ENCODE measurements around the gene WNT10A.
"Not testable (repeated sequence)": the region's sequence is repeated elsewhere in the genome, so short reads cannot be mapped to it uniquely, and the experiment has no call there.

The WNT10A gene

DNA sequence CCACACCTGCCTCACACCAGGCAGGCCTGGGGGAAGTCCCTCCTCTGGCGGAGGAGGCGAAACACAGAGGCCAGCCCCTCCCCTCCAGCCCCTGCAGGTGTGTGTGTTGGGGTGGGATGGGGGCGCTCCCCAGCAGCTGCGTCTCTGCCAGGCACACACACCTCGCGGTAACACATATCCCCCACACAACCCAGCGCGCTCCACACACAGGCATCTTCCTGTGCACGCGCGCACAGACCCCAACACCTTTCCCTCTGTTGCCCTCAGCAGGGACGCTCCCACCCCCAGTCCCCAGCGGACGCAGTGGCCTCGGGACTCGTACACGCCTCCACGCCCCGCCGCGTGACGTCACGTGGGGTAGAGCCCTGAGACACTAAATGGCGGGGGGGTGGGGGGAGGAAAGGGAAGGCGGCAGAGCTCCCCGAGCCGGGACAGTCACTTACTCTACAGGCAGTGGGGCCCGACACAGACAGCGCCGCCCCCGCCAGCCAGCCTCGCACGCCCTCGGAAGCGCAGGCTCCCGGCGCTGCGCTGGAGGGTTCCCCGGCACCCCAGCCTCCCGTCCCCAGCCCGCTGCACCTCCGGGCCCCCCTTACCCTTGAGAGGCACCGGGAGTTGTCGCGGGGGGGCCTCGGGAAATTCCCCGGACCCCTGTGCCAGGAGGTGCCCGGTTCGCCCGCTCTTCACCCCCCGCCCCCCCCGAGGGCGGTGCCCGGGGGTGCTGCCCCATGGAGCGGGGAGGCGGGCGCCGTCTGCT lies at the start of gene WNT10A:
Gene WNT10A, plus strand, starts transcription at position 751 of the 757 bp plus-strand sequence. CDS start 144 bp downstream, outside the sequence.
- DNase-seq = no peak

- DNase-seq = no peak
Observed at GRCh38 chr2:218831378-218831990, 49.2 kb upstream of the WNT10A start, which contains the start of gene PRKAG3. Gene PRKAG3, minus strand, starts transcription at chr2:218831803.

DNA sequence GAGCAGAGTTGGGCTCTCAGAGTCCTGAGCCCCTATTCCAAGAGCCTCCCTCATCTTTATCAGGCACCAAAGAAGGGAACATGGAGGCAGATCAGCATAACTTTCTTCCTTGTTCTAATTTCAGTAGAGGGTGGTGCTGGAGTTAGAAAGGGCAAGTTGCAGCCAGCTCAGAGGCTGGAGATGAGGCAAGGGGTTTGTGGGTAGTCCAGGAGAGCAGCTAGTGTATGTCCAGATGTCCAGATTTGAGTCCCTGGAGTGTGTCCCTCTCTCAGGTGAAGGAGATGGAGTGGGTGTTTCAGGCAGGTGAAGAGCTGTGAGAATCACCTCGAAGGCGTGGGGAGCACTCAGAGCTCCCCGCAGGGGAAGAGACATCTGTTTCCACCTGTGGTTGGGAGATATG lies 48.6 kb upstream of the WNT10A start:
- no peak for DNase-seq

DNA sequence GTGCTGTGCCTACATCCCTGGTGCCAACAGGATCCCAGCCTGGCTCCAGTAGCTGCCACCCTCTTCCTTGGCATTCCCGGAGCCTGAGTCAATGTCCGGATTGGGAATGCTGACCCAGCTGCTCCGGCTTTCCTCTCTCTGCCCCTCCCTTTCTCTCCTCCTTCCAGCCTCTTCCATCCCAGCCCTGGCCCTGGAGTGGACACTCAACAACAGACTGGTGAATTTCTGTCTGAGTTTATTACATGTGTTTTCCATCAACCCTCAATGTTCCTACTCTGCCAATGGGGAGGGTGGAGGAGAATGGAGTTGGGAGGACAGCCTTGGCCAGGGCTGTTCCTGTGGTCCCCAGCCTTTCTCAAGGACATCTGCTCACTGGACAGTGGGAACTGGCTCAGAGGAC lies 48.1 kb upstream of the WNT10A start:
- no peak for DNase-seq

- no peak for DNase-seq
Observed at GRCh38 chr2:218833023-218833609, 47.5 kb upstream of the WNT10A start.

DNA sequence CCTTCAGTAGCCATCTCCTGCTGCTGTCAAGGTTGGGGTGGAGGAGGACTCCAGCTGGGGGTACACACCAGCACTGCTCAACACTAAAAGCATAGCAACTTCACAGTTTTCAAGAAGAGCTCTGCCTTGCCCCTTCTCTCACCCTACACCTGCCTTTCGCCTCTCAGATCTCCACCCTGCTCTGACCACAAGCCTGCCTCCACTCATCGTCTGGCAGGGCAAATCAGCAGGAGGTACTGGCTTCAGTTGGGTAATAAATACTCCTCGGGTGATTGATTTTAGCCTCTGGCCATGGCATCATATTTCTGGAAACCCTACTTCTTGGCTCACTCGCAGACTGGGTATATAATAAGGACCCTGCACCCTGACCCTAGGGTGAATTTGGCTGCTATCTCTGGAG lies 46.0 kb upstream of the WNT10A start:
- DNase-seq = no peak

DNA sequence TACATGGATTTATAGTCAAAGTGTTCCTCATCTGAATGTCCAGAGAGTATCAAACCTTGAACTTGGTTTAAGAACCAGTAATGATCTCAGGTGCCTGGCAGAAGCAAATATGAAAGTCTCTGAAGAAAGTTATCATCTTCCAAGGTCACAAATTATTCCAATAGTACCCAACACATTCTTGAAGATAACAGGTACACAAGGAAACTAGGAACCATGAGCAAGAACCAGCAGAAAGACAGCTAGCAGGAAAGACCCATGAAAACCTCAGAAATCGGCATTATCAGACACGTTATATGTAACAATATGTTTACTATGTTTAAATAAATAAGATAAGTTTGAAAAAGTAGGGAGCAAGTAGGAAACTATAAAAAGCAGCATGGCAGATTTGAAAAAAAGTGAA lies 43.2 kb upstream of the WNT10A start:
- DNase-seq = no peak

GRCh38 chr2:218839430-218839829 lies 41.2 kb upstream of the WNT10A start:
- peak; percentile 51 for DNase-seq

DNA sequence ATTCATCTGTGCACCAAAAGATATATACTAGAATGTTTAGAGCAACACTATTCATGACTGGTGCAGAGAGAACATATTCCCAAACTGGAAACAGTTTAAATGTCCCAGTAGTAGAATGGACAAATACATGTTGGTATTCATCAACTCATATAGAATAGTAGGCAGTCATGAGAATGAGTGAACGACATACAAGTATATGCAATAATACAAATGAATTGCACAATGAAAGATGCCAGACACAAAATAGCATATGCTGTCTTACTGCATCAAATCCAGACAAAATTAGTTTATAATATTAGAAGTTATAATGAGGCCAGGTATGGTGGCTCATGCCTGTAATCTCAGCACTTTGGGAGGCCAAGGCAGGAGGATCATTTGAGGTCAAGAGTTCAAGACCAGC lies 40.8 kb upstream of the WNT10A start:
- DNase-seq = no peak

DNA sequence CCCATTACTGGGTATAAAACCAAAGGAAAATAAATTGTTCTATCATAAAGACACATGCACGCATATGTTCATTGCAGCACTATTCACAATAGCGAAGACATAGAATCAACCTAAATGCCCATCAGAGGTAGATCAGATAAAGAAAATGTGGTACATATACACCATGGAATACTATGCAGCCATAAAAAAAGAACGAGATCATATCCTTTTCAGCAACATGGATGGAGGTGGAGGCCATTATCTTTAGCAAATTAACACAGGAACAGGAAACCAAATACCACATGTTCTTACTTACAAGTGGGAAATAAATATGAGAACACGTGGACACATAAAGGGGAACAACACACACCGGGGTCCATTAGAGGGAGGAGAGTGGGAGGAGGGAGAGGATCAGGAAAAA lies 36.3 kb upstream of the WNT10A start:
- not testable (repeated sequence) for DNase-seq

GRCh38 chr2:218846963-218847362 lies 33.7 kb upstream of the WNT10A start:
- not testable (repeated sequence) for DNase-seq

GRCh38 chr2:218849721-218850120 lies 30.9 kb upstream of the WNT10A start:
- no peak for DNase-seq

DNA sequence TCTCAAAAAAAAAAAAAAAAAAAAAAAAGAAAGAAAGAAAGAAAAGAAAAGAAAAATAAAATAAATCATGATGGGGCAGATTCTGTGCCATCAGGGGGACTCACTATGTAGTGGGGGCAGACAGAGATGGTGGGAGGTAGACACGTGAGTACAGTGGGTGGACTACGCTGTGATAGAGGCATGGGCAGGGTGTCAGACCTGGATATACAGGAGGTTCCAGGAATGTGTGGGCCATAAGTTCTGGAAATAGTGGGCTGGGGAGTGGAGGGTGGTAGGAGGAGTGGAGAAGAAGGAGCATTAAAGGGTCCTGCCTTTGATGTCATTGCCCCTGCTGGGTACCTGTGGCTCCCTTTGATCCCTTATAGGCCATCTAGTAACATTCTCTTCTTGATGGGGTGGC lies 29.9 kb upstream of the WNT10A start:
- no peak for DNase-seq

DNA sequence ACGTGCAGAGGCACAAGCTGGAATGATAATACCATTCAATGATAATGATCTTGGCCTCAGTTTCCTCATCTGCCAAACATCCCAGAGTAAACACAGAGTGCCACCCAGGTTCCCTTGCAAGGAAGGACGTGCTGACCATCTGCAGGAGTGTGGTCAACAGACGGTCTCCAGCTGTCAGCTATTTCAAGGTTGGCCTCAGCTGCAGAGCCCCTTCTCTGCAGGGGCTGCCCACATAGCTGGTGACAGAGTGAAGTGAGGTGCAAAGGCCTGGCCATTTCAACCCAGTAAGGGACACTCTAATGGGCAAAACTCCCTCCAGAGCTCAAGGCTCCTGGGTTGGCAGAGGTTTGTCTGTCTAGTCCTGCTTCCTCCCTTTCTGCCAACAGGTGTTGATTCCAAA lies 29.4 kb upstream of the WNT10A start:
- DNase-seq = no peak

GRCh38 chr2:218852911-218853667 lies 27.6 kb upstream of the WNT10A start:
- DNase-seq = peak; percentile 47

- DNase-seq = peak; percentile 62
Observed at GRCh38 chr2:218853766-218854165, 26.9 kb upstream of the WNT10A start.

- no peak for DNase-seq
Observed at GRCh38 chr2:218854860-218855259, 25.8 kb upstream of the WNT10A start.

- DNase-seq = no peak
Observed at GRCh38 chr2:218855305-218856166, 25.1 kb upstream of the WNT10A start.

GRCh38 chr2:218856167-218856895 lies 24.3 kb upstream of the WNT10A start:
- no peak for DNase-seq

DNA sequence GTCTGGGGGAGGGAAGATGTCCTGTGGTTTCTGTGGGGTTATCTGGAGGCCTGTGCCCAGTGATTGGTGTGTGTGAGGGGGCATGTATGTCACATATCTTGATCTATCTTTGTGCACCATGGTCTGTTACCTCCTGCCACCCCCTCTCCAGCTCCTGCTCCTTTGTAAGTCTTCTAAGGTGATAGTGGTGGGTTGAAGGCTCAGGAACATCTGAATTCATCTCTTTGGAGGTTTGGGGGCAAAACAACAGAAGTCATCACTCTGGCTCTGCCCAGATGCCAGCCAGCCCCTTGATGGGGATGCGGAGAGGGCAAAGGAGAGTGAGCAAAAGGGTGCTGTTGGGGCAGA lies 23.8 kb upstream of the WNT10A start:
- DNase-seq = no peak

DNA sequence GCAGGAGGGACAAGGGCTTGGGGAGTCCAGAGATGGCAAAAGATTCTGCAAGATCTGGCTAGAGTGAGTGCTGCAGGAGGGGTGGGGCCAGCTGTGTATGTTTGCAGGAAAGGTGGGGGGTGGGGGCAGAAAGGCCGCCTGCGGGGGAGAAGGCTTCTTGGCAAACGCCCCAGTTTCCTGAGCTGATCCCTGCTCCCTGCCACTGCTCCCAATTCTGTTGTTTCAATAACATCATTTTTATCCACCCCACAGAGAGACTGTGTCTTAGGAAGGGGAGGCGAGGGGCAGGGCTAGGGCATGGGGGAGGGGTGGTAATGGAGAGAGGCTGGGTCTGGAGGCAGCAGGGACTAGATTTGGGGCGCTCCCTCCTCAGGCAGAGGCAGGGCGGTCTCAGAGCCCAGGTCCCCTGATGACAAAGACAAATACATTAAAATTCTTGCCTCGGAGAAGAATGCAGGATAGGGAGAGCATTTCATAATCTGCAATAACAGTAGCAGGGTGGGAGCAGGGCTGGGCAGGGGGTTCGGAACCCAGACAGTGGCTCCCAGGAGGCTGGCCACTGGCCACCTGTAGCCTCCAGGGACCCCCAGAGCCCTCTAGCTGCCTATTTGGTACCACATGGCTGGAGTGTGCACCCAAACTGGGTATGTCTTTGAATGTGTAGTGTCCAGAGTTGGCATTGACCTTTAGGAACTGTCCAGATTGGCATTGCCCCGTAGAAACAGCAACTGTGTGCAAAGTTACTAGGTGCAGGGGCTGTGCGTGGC lies 23.1 kb upstream of the WNT10A start:
- peak; percentile 32 for DNase-seq
